Measurements from ENCODE around the gene RB1.

DNA sequence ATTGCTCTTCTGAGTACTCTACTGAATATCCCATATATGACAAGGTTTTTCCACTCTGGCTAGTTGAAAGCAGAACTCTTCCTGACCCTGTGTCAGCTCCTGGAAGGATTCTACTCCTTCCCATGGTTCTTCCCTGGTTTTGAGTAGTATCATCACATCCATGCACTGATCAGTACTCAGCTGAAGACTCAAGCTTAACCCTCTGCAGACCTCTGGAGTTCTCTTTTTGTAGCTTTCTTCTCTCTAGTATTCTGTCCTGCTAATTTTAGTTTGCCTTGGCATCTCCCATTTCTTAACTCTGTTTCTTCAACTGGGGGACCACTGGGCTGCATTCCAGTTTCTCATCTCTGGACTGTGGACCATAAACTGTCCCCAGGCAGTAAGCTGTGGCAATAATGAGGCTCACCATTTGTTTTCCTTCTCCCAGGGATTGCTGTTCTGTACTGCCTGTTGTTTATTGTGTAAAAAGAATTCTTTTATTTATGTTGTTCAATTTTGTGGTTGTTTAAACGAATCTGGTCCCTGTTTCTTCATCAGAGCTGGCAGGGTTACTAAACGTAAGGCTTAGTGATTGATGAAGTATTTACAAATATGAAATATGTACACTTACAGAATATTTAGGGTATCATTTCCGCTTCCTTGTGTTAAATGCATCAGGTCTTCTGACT lies 89.6 kb downstream of the RB1 start:
- TF ChIP-seq GATA2 (IDR thresholded peaks at IDR 0.05; ENCODE audit: low read depth, low read length) (no peak), GATA3 (IDR thresholded peaks at IDR 0.05; ENCODE audit: low read depth, low read length) (no peak)
